Ammon's horn (tissue), 1 donor: Measurements from ENCODE around the gene APOA1.

ENCODE experiments used
- DNase-seq: peaks from one replicate; pipeline ENCODE4 v3.0.0-alpha.2; 2016; ENCODE audit warnings: low spot score

APOA1 gene

GRCh38 chr11:116833816-116834534, 3.4 kb downstream of the APOA1 start:
- no peak for DNase-seq

- DNase-seq = no peak
Measured at GRCh38 chr11:116833491-116833815, 4.0 kb downstream of the APOA1 start.

- no peak for DNase-seq
Measured at GRCh38 chr11:116832350-116833290, 4.8 kb downstream of the APOA1 start.

GRCh38 chr11:116831790-116832349, 5.6 kb downstream of the APOA1 start:
- DNase-seq = no peak

GRCh38 chr11:116830184-116830912, 7.1 kb downstream of the APOA1 start:
- no peak for DNase-seq

- DNase-seq = no peak
Measured at GRCh38 chr11:116829525-116830183, 7.8 kb downstream of the APOA1 start, which contains the start of gene APOC3. Gene APOC3 (plus strand): TSS chr11:116829907. CDS start chr11:116830583, 676 bp downstream.

GRCh38 chr11:116828632-116829524, 8.5 kb downstream of the APOA1 start:
- no peak for DNase-seq

GRCh38 chr11:116827461-116827860, 10.0 kb downstream of the APOA1 start:
- no peak for DNase-seq

- DNase-seq = no peak
Measured at GRCh38 chr11:116826751-116827431, 10.5 kb downstream of the APOA1 start.

GRCh38 chr11:116825854-116826750, 11.3 kb downstream of the APOA1 start:
- no peak for DNase-seq

- no peak for DNase-seq
Measured at GRCh38 chr11:116825434-116825833, 12.0 kb downstream of the APOA1 start.

GRCh38 chr11:116823031-116823843, 14.2 kb downstream of the APOA1 start, which contains the start of gene APOA4:
Gene APOA4 (minus strand): TSS chr11:116823304. CDS start chr11:116823191, 113 bp downstream.
- DNase-seq = no peak

- no peak for DNase-seq
Measured at GRCh38 chr11:116822575-116822974, 14.8 kb downstream of the APOA1 start.

- no peak for DNase-seq
Measured at GRCh38 chr11:116821050-116821918, 16.1 kb downstream of the APOA1 start.

- no peak for DNase-seq
Measured at GRCh38 chr11:116819049-116819448, 18.4 kb downstream of the APOA1 start.

- DNase-seq = no peak
Measured at GRCh38 chr11:116814502-116814901, 22.9 kb downstream of the APOA1 start.
